Limb (tissue), 2 donors: ENCODE measurements around the gene AHRR.
"Not testable (repeated sequence)": the region's sequence is repeated elsewhere in the genome, so short reads cannot be mapped to it uniquely, and the experiment has no call there.

ENCODE experiments used
- DNase-seq, 2 donors: peaks; one replicate each; pipeline ENCODE4 v3.0.0-alpha.2; 2016; ENCODE audit errors: extremely low spot score in 2 of 2

Gene AHRR

DNA sequence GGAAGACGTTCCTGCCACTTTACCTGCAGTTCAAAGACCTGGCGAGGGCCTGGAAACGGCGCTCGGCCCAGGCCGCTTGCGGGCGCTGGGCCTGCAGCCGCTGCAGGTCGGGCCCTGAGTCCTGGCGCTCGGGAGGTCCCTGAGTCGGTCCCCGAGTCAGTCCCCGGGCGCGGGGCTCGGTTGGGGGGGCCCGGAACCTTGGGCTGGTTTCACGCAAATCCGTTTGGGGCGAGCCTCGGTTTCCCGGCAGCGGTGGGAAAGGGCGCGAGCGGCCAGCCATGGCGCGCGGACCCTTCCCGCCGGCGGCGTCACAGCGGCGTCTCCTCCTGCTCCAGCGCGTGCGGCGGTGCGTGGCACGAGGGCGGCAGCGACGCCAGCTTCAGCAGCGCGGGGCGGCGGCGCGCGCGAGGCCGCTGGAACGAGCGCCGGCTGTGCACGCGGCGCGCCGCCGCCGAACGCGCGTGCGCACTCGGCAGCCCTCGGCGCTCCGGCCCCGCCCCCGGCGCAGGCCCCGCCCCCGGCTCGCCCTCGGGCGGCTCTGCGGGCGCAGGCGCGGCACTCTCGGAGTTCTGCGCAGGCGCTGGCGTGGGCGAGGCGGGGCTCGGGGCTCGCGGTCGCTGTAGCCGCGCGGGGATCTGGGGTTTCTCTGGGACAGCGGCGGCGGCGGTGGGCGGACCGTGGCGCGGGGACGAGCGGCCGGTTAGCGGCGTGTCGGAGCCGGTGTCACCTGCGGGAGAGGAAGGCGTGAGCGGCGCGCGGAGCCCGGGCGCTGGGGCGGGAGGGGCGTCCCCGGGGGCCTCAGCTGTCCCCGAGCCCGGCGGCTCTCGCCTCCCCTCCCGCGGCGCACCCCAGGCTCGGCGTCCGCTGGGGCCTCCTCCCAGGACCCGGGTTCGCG is 151.4 kb downstream of the AHRR start:
- DNase-seq, result peak; percentile 82 to 93

DNA sequence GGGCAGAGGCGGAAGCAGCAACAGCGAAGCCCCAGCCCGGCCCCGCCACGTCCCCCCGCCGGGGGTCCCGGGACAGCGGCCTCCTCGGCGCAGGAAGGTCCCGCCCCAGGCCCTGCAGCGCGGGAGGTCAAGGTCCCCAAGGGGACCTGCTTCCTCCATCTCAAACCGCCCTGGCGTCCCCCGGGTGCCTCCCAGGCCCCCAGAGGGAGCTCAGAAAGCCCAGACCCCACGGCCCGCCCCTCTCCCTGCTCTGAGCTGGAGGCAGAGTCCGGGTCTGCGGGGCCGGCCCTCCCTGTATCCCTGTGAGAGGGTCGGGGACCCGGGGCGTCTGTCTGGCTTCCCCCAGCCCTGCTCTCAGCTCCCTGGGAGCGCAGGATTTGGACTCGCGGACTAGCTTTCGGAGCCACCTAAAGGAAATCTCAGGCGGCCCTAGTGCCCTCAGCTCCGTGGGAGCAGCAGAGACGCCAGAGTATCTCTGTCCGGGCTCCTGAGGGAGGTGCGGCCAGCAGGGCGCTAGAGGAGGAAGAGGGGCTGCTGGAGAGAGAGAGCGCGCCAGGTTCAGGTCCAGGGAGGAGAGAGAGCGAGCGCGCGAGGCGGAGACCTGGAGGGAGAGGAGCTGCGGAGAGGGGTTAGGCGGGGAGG is 152.2 kb downstream of the AHRR start:
- DNase-seq, result peak in 1 of 2 donors; percentile 68

DNA sequence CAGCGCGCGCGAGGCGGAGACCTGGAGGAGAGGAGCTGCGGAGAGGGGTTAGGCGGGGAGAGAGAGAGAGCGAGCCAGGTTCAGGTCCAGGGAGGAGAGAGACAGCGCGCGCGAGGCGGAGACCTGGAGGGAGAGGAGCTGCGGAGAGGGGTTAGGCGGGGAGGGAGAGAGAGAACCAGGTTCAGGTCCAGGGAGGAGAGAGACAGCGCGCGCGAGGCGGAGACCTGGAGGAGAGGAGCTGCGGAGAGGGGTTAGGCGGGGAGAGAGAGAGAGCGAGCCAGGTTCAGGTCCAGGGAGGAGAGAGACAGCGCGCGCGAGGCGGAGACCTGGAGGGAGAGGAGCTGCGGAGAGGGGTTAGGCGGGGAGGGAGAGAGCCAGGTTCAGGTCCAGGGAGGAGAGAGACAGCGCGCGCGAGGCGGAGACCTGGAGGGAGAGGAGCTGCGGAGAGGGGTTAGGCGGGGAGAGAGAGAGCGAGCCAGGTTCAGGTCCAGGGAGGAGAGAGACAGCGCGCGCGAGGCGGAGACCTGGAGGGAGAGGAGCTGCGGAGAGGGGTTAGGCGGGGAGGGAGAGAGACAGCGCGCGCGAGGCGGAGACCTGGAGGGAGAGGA is 152.8 kb downstream of the AHRR start:
- not testable (repeated sequence) for DNase-seq

- peak in 1 of 2 donors; percentile 45 for DNase-seq
Observed at GRCh38 chr5:474840-475661, 153.5 kb downstream of the AHRR start.

DNA sequence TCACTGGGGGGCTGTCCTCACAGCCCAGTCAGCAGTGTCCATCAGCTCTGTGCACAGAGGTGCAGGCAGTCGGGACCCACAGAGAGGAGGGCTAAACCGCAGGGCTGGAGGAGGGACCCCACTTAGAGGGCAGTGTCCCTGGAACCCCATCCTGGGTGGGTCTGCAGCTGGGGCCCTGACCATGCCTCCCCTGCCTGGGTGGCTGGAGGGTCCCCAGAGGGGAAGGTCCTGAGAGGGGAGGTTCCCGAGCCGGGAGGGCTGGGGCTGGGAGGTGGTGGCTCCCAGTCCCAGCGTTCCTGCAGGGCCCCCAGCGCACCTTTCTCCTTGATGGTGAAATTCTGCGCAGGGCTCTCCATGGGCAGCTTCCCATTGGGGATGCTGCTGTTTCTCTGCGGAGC is 154.2 kb downstream of the AHRR start:
- no peak for DNase-seq

DNA sequence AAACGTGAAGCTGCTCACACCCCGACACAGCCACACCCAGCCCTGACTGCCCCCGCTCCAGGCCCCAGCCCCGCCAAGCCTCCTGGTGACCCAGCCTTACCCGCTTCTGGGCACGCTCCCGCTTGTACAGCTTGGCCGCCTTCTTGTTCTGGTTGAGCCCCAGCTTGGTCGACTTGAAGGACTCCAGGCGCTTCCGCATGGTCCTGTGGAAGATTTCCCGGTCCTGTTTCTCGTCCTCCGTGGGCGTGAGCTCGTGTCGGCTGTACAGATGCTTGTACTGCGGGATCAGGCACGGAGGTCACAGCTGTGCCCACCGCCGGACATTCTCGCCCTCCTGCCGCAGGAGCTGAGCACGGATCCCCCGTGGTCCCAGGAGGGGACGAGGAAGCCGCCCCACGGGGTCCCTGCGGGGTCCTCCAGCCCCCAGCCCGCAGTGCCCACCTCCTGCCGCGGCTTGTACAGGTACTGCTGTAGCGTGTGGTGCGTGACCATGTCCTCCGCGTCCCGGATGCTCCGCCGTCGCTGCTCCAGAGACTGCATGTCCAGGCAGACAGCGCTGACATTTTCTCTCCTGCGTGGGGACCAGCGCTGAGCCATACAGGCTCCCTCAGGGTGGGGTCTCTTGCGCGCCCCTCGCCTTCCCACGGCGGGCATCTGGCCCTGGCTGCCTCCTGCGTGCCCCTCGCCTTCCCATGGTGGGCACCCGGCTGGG is 154.7 kb downstream of the AHRR start:
- no peak for DNase-seq

- DNase-seq, result no peak
Observed at GRCh38 chr5:476814-477175, 155.3 kb downstream of the AHRR start.

GRCh38 chr5:477247-477646 is 155.7 kb downstream of the AHRR start:
- DNase-seq, result no peak

- no peak for DNase-seq
Observed at GRCh38 chr5:477871-478270, 156.4 kb downstream of the AHRR start.

GRCh38 chr5:478369-478981 is 157.0 kb downstream of the AHRR start:
- no peak for DNase-seq

GRCh38 chr5:478982-479535 is 157.5 kb downstream of the AHRR start:
- no peak for DNase-seq

- no peak for DNase-seq
Observed at GRCh38 chr5:479566-480319, 158.2 kb downstream of the AHRR start.

DNA sequence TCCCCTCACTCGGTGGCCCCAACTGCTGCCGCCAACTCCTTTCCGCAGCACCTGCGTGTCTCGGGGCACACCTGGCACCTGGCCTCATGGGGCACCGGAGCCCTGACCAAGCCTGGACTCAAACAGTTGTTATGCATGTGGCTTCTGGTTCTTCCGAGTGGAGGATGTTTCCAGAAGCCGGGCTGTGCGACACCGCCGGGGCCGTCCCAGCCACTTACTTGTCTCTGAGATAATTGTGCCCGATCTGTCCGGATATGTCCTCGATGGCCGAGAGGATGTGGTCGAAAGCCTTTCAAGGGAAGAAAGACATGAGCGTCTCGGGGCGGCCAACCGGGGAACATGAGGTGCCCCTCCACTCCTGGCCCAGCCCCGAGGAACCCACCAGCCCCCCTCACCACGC is 159.8 kb downstream of the AHRR start:
- no peak for DNase-seq

DNA sequence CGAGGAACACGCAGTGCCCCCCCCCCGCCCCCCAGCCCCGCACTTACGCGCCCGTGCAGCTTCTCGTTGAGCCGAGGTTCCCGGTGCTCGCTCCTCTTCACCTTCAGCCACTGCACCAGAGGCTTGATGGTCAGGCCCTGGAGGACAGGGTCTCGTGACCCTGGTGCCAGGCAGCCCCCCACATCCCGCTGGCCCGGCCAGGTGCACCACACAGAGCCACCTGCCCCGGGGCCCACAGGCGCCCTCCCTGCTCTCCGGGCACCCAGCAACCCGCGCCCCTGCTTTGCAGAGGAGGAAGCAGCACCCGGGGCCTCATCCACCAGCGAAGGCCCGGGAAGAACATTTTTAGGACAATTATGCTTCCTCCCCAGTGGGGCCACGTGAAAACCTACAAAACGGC is 160.5 kb downstream of the AHRR start:
- no peak for DNase-seq

DNA sequence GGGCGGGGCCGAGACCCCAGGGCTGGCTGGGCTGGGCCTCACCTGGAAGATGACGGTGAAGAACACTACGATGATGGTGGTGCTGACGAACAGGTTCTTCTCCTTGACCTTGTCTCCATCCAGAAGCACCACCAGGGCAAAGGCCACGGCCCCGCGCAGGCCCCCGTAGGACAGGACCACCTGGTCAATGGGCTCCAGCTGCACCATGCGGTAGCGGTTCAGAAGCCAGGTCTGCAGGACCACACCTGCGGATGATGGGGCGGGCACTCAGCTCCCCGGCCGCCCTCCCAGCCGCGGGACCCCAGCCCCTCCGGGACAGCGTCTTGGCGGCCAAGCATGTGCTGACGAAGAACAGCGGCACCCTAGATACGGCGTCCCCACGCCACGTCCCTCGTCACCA is 161.0 kb downstream of the AHRR start:
- DNase-seq, result no peak

GRCh38 chr5:483011-483410 is 161.5 kb downstream of the AHRR start:
- DNase-seq, result no peak

GRCh38 chr5:483434-484140 is 162.1 kb downstream of the AHRR start:
- no peak for DNase-seq

GRCh38 chr5:484556-484955 is 163.0 kb downstream of the AHRR start:
- no peak for DNase-seq
